Activated CD8-positive, alpha-beta memory T cell treated with anti-CD3 and anti-CD28 coated beads, Interleukin-2, amount 10 ng/mL, durations not matched to agents 7 days and 5 days (primary cell): ENCODE data around the gene PCBP2. TPM values are rescaled to one million over a fixed set of nuclear protein-coding genes. Genes with fewer than 3 reads are reported as not detected.

ENCODE experiments used
- ATAC-seq: fragments of 150-1000 bp; cut with Tn5 transposase; one replicate; pipeline ENCODE4 v1.10.0; 2021; ENCODE audit warnings: moderate library complexity
- CTCF ChIA-PET: fragments of 350-600 bp; sonication (Branson Sonifier 250); formaldehyde crosslinking; loops from one replicate; lab custom pipeline; 2021; ENCODE audit warnings: antibody characterized with exemption; lab: Charles Lee
- DNase-seq: peaks from one replicate; pipeline ENCODE4 v3.0.0-alpha.2; 2020
- H3K27ac Mint-ChIP-seq: one replicate; pipeline ENCODE4 v1.8.0; 2021; ENCODE audit warnings: mild to moderate bottlenecking, mixed read lengths
- H3K27me3 Mint-ChIP-seq: one replicate; pipeline ENCODE4 v1.8.0; 2021; ENCODE audit warnings: mixed read lengths
- H3K36me3 Mint-ChIP-seq: one replicate; pipeline ENCODE4 v1.8.0; 2021; ENCODE audit warnings: mild to moderate bottlenecking, mixed read lengths
- H3K4me1 Mint-ChIP-seq: one replicate; pipeline ENCODE4 v1.8.0; 2021; ENCODE audit warnings: mixed read lengths
- H3K4me3 Mint-ChIP-seq: one replicate; pipeline ENCODE4 v1.8.0; 2021; ENCODE audit warnings: mild to moderate bottlenecking, moderate library complexity, mixed read lengths
- H3K9me3 Mint-ChIP-seq: one replicate; pipeline ENCODE4 v1.8.0; 2022; ENCODE audit warnings: low read depth, mixed read lengths
- total RNA-seq, 2 experiments: library from RNA; stranded (reverse); gene quantifications; one replicate each; pipeline ENCODE4 v1.2.3, GENCODE V29; 2021

PCBP2 gene
- total RNA-seq, 2 experiments from 2014 or later: 721 to 867 TPM

- CTCF ChIA-PET: interaction anchor here (0.5 to 2.3 kb wide), 10 partner anchors 9 to 183 kb away, joined by 3 to 6 read pairs (median 3); partner anchors contain the start of genes AAAS, ESPL1 and PRR13
- Mint-ChIP-seq H3K4me1 (peaks cover 45% of the 10 kb centered on the region), H3K4me3 (no peak overlapping the region), H3K27ac (no peak overlapping the region), H3K9me3 (no peaks in the 10 kb centered on the region), H3K36me3 (peaks cover 52% of the 10 kb centered on the region), H3K27me3 (no peaks in the 10 kb centered on the region)
- no peak for ATAC-seq
- no peak for DNase-seq
Observed at GRCh38 chr12:53450936-53451335, 966 bp upstream of the PCBP2 start.

DNA sequence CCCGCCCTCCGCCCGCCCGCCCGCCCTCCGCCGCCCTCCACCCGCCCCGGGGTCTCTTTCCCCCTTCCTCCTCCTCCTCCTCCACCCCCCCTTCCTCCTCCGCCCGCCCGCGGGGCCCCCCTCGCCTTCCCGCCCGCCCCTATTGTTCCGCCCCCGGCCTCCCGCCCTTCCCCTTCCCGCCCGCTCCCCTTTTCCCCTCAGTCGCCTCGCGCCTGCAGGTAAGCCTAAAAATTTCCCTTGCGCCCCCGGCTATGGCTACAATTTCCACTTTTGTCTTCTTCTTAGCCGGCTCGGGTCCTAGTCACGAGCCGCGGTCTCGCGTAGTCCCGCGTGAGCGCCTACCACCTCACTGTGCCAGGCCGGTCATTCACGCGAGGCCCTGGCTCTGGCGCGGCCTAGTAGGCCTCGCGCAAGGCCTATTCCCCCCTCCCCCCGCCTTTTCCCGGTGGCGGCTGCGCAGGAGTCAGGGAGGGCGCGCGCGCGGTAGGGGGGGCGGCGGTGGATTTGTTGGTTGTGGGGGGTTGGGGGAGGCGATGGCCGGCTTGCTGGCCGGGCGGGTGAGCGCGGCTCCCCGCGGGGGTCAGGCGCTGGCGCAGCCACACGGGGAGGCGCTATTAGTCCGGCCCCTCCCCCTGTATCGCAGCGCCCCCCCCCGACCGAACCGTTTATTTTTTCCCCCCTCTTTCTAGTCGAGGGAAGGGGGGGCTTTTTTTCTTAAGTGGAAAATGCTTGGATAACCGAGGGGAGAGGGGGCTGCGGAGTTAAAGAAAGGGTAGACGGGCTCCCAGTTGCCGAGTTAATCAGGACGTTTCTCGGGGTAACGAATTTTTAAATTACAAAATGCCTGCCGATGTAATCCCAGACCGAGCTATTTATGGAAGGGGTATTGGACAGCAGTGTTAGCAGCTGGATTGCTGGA is 516 bp downstream of the PCBP2 start:
- no peaks in the 10 kb centered on the region for H3K9me3 Mint-ChIP-seq
- DNase-seq (peak; percentile 82), ATAC-seq (peak; percentile 35)
- H3K4me3 Mint-ChIP-seq: peak overlapping the region; percentile 95
- CTCF ChIA-PET: interaction anchor here (0.6 to 1.0 kb wide), 7 partner anchors 10 to 446 kb away, joined by 3 to 5 read pairs (median 3); partner anchors contain the start of gene EIF4B
- peak overlapping the region; percentile 97 for H3K27ac Mint-ChIP-seq
- peaks cover 42% of the 10 kb centered on the region for H3K4me1 Mint-ChIP-seq
- H3K27me3 Mint-ChIP-seq: no peaks in the 10 kb centered on the region
- peaks cover 53% of the 10 kb centered on the region for H3K36me3 Mint-ChIP-seq

DNA sequence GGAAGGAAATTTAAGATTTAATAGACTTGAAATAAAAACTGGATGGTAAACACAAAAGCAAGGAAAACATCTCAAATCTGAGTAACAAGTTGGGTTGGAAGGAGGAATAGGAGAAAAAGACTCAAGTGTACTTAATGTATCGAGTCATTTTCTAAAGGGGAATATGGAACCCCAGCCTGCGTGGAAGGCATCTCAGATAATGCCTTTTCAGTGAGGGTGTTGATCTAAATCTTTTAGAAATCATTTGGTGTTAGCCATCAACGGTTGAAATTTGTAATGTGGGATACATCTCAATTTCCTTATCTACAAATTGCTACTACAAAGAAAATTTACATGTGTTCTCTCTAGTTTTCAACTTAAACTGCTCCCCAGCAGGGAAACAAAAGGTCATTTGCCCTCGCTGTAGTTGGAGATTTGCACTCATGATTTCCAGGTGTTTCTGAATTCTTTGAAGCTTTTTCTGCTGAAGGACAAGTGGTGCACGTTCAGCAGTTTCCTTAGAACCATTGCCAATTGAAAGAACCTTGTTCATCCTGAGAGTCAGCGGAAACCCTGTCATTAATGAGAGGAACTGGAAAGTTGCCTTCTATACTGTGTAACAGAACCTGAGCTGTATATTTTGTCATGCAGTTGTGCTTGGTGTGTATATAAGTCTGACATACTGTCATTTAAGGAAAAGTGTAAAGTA is 2.2 kb downstream of the PCBP2 start:
- H3K4me1 Mint-ChIP-seq: peaks cover 43% of the 10 kb centered on the region
- peaks cover 52% of the 10 kb centered on the region for H3K36me3 Mint-ChIP-seq
- no peaks in the 10 kb centered on the region for H3K9me3 Mint-ChIP-seq
- DNase-seq (no peak), ATAC-seq (no peak)
- CTCF ChIA-PET: interaction anchor here (1.0 to 1.4 kb wide), 3 partner anchors 23 to 133 kb away, joined by 3 to 5 read pairs (median 5); partner anchors contain the start of gene AAAS
- no peaks in the 10 kb centered on the region for H3K27me3 Mint-ChIP-seq
- H3K27ac Mint-ChIP-seq: peak overlapping the region; percentile 61
- H3K4me3 Mint-ChIP-seq: peak overlapping the region; percentile 95

GRCh38 chr12:53454707-53455106 is 2.8 kb downstream of the PCBP2 start:
- Mint-ChIP-seq H3K36me3 (peaks cover 55% of the 10 kb centered on the region), H3K4me1 (peaks cover 45% of the 10 kb centered on the region), H3K4me3 (peak overlapping the region; percentile 95), H3K27me3 (no peaks in the 10 kb centered on the region), H3K27ac (peak overlapping the region; percentile 44), H3K9me3 (no peaks in the 10 kb centered on the region)
- CTCF ChIA-PET: interaction anchor here (0.8 to 1.4 kb wide), 5 partner anchors 21 to 134 kb away, joined by 3 to 5 read pairs (median 4); partner anchors contain the start of gene AAAS
- DNase-seq (no peak), ATAC-seq (no peak)

- Mint-ChIP-seq H3K4me3 (no peak overlapping the region), H3K9me3 (no peaks in the 10 kb centered on the region), H3K27me3 (no peaks in the 10 kb centered on the region), H3K27ac (no peak overlapping the region), H3K4me1 (peaks cover 51% of the 10 kb centered on the region), H3K36me3 (peaks cover 72% of the 10 kb centered on the region)
- CTCF ChIA-PET: interaction anchor here (0.9 kb wide), 1 partner anchor 136 kb away, joined by 3 read pairs; the partner anchor contains the start of gene AAAS
- DNase-seq (no peak), ATAC-seq (no peak)
Observed at GRCh38 chr12:53456654-53457366, 4.9 kb downstream of the PCBP2 start.

DNA sequence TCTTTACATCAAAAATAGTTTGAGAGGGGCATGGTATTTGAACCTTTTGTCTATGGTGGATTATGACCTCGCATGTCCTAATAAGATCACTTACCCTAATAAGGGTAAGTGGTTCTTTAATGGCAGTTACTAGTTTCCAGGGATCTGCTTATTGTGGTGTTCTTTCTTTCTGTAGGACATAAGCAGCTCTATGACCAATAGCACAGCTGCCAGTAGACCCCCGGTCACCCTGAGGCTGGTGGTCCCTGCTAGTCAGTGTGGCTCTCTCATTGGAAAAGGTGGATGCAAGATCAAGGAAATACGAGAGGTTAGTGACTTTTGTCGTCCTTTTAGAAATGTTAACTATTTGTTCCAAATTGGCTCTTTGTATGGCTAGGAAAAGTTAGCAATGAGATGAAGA is 7.2 kb downstream of the PCBP2 start:
- DNase-seq: no peak
- Mint-ChIP-seq H3K4me3 (no peak overlapping the region), H3K27me3 (no peaks in the 10 kb centered on the region), H3K9me3 (no peaks in the 10 kb centered on the region), H3K36me3 (peaks cover 78% of the 10 kb centered on the region), H3K27ac (no peak overlapping the region), H3K4me1 (peaks cover 48% of the 10 kb centered on the region)
- CTCF ChIA-PET: interaction anchor here (0.9 to 1.7 kb wide), 2 partner anchors 17 to 49 kb away, joined by 4 to 8 read pairs; no protein-coding TSS in a partner anchor
- ATAC-seq: no peak

DNA sequence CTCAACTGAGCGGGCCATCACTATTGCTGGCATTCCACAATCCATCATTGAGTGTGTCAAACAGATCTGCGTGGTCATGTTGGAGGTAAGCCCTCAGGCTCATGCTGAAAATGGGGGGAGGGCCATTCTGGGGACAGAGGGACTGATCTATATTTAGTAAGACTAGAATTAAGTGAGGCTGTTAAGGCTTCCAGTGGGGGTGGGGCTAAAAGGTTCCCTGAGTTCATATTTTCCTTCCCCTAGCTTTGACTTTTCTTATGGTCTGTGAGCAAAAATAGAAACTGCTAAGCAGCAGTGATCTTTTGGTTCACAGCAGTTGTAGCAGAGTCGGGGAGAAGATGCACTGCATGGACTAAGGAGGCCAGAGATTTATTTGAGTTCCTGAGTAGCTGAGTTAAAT is 9.2 kb downstream of the PCBP2 start:
- Mint-ChIP-seq H3K36me3 (peaks cover 78% of the 10 kb centered on the region), H3K4me3 (no peak overlapping the region), H3K27me3 (no peaks in the 10 kb centered on the region), H3K9me3 (no peaks in the 10 kb centered on the region), H3K4me1 (peaks cover 37% of the 10 kb centered on the region), H3K27ac (peak overlapping the region; percentile 45)
- ATAC-seq (no peak), DNase-seq (no peak)
- CTCF ChIA-PET: no interaction called here

GRCh38 chr12:53461591-53461990 is 9.7 kb downstream of the PCBP2 start:
- H3K36me3 Mint-ChIP-seq: peaks cover 80% of the 10 kb centered on the region
- H3K27ac Mint-ChIP-seq: no peak overlapping the region
- H3K9me3 Mint-ChIP-seq: no peaks in the 10 kb centered on the region
- DNase-seq (no peak), ATAC-seq (no peak)
- peaks cover 37% of the 10 kb centered on the region for H3K4me1 Mint-ChIP-seq
- CTCF ChIA-PET: interaction anchor here (0.7 to 1.3 kb wide), 2 partner anchors 9 to 109 kb away, joined by 3 read pairs; no protein-coding TSS in a partner anchor
- no peak overlapping the region for H3K4me3 Mint-ChIP-seq
- H3K27me3 Mint-ChIP-seq: no peaks in the 10 kb centered on the region

DNA sequence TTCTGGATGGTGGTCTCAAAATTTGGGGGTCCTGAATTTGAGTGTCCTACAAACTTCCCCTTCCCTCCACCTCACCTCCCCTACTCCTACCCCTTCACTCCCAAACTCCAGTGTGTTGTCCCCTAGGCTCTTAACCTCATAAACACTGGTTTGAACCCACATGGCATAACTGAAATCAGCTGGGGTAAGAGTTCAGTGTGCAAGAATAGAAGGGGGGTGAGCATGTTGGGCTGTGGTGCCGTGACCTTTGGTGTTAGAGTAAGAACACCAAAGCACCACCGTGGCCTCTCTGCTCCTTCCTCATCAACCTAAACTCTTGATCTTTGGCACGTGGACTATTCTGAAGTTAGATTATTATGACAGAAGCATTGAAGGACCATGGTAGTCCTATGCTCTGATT is 11.0 kb downstream of the PCBP2 start:
- no peaks in the 10 kb centered on the region for H3K9me3 Mint-ChIP-seq
- CTCF ChIA-PET: interaction anchor here (1.2 to 1.3 kb wide), 2 partner anchors 10 to 111 kb away, joined by 3 read pairs; no protein-coding TSS in a partner anchor
- no peak overlapping the region for H3K27ac Mint-ChIP-seq
- no peak overlapping the region for H3K4me3 Mint-ChIP-seq
- peaks cover 88% of the 10 kb centered on the region for H3K36me3 Mint-ChIP-seq
- H3K27me3 Mint-ChIP-seq: no peaks in the 10 kb centered on the region
- ATAC-seq: no peak
- DNase-seq: no peak
- H3K4me1 Mint-ChIP-seq: peaks cover 41% of the 10 kb centered on the region

- H3K27ac Mint-ChIP-seq: no peak overlapping the region
- ATAC-seq (no peak), DNase-seq (no peak)
- no peaks in the 10 kb centered on the region for H3K9me3 Mint-ChIP-seq
- H3K4me3 Mint-ChIP-seq: no peak overlapping the region
- H3K4me1 Mint-ChIP-seq: peaks cover 46% of the 10 kb centered on the region
- CTCF ChIA-PET: interaction anchor here (0.9 to 1.8 kb wide), 3 partner anchors 11 to 45 kb away, joined by 4 to 8 read pairs (median 5); no protein-coding TSS in a partner anchor
- no peaks in the 10 kb centered on the region for H3K27me3 Mint-ChIP-seq
- peaks cover 88% of the 10 kb centered on the region for H3K36me3 Mint-ChIP-seq
Observed at GRCh38 chr12:53463802-53464560, 12.1 kb downstream of the PCBP2 start.

- peaks cover 83% of the 10 kb centered on the region for H3K36me3 Mint-ChIP-seq
- no peak overlapping the region for H3K4me3 Mint-ChIP-seq
- CTCF ChIA-PET: interaction anchor here (0.9 to 1.8 kb wide), 3 partner anchors 12 to 44 kb away, joined by 4 to 8 read pairs (median 5); no protein-coding TSS in a partner anchor
- no peak for DNase-seq
- ATAC-seq: no peak
- H3K27me3 Mint-ChIP-seq: no peaks in the 10 kb centered on the region
- H3K9me3 Mint-ChIP-seq: no peaks in the 10 kb centered on the region
- peak overlapping the region; percentile 30 for H3K27ac Mint-ChIP-seq
- peaks cover 41% of the 10 kb centered on the region for H3K4me1 Mint-ChIP-seq
Observed at GRCh38 chr12:53464685-53465418, 12.9 kb downstream of the PCBP2 start.
